ENCODE data around the gene SPSB1.
A peak's percentile ranks its signal among the peaks of the same experiment; 100 is the strongest.

The SPSB1 gene

GRCh38 chr1:9376430-9376829, 83.7 kb downstream of the SPSB1 start:
- H3K36me3 Mint-ChIP-seq (ENCODE audit: low read depth): no peaks in the 10 kb centered on the region

GRCh38 chr1:9376886-9377333, 84.2 kb downstream of the SPSB1 start:
- no peak for TF ChIP-seq CTCF (IDR thresholded peaks at IDR 0.05)
- Mint-ChIP-seq H3K36me3 (ENCODE audit: low read depth) (no peaks in the 10 kb centered on the region), H3K9me3 (no peaks in the 10 kb centered on the region), H3K27ac (no peak overlapping the region), H3K4me1 (peaks cover 62% of the 10 kb centered on the region), H3K27me3 (ENCODE audit: low read depth, poor library complexity) (peaks cover 7% of the 10 kb centered on the region), H3K4me3 (no peak overlapping the region)
- DNase-seq: no peak

More at GRCh38 chr1:9376430-9376829, 83.7 kb downstream of the SPSB1 start:
- peaks cover 66% of the 10 kb centered on the region for H3K4me1 Mint-ChIP-seq
- peaks cover 3% of the 10 kb centered on the region for H3K27me3 Mint-ChIP-seq (ENCODE audit: low read depth, poor library complexity)
- H3K9me3 Mint-ChIP-seq: no peaks in the 10 kb centered on the region
- no peak for DNase-seq
- no peak for TF ChIP-seq CTCF (IDR thresholded peaks at IDR 0.05)
- H3K27ac Mint-ChIP-seq: no peak overlapping the region
- H3K4me3 Mint-ChIP-seq: no peak overlapping the region

GRCh38 chr1:9378801-9379200, 86.1 kb downstream of the SPSB1 start:
- TF ChIP-seq CTCF (IDR thresholded peaks at IDR 0.05): no peak
- Mint-ChIP-seq H3K4me1 (peaks cover 50% of the 10 kb centered on the region), H3K36me3 (ENCODE audit: low read depth) (no peaks in the 10 kb centered on the region), H3K27me3 (ENCODE audit: low read depth, poor library complexity) (peaks cover 7% of the 10 kb centered on the region), H3K9me3 (no peaks in the 10 kb centered on the region), H3K27ac (no peak overlapping the region), H3K4me3 (no peak overlapping the region)
- DNase-seq: no peak

- Mint-ChIP-seq H3K27me3 (ENCODE audit: low read depth, poor library complexity) (peaks cover 7% of the 10 kb centered on the region), H3K4me3 (no peak overlapping the region), H3K27ac (no peak overlapping the region), H3K36me3 (ENCODE audit: low read depth) (no peaks in the 10 kb centered on the region), H3K4me1 (peaks cover 51% of the 10 kb centered on the region), H3K9me3 (no peaks in the 10 kb centered on the region)
- DNase-seq: no peak
- no peak for TF ChIP-seq CTCF (IDR thresholded peaks at IDR 0.05)
Observed at GRCh38 chr1:9380711-9381110, 88.0 kb downstream of the SPSB1 start.

GRCh38 chr1:9382643-9383491, 90.2 kb downstream of the SPSB1 start:
- Mint-ChIP-seq H3K4me1 (peaks cover 48% of the 10 kb centered on the region), H3K4me3 (no peak overlapping the region), H3K9me3 (no peaks in the 10 kb centered on the region), H3K36me3 (ENCODE audit: low read depth) (no peaks in the 10 kb centered on the region), H3K27me3 (ENCODE audit: low read depth, poor library complexity) (peaks cover 10% of the 10 kb centered on the region), H3K27ac (peak overlapping the region; percentile 39)
- DNase-seq: peak; percentile 35
- TF ChIP-seq CTCF (IDR thresholded peaks at IDR 0.05): no peak

- H3K9me3 Mint-ChIP-seq: no peaks in the 10 kb centered on the region
- peaks cover 13% of the 10 kb centered on the region for H3K27me3 Mint-ChIP-seq (ENCODE audit: low read depth, poor library complexity)
- H3K27ac Mint-ChIP-seq: no peak overlapping the region
- no peak for TF ChIP-seq CTCF (IDR thresholded peaks at IDR 0.05)
- no peak overlapping the region for H3K4me3 Mint-ChIP-seq
- no peak for DNase-seq
- H3K4me1 Mint-ChIP-seq: peaks cover 53% of the 10 kb centered on the region
- H3K36me3 Mint-ChIP-seq (ENCODE audit: low read depth): no peaks in the 10 kb centered on the region
Observed at GRCh38 chr1:9384128-9384527, 91.4 kb downstream of the SPSB1 start.
